OCI-LY3 (cell line): ENCODE data around the gene IGF2BP3.
"Not testable (repeated sequence)": the region's sequence is repeated elsewhere in the genome, so short reads cannot be mapped to it uniquely, and the experiment has no call there.

Experiments
- H2AFZ ChIP-seq: fragments of 200-600, 300-600 bp; shearing (Covaris generic); 2 replicates; pipeline ENCODE4 v1.6.0; 2014; ENCODE audit warnings: antibody characterized with exemption, low read depth, low read length
- H3K27ac ChIP-seq: fragments of 200-600, 300-600 bp; sonication (generic); 2 replicates; pipeline ENCODE4 v1.5.1; 2014; ENCODE audit warnings: mild to moderate bottlenecking, low read length, moderate library complexity, mixed read lengths
- H3K27me3 ChIP-seq: fragments of 200-600, 300-600 bp; sonication (generic); 2 replicates; pipeline ENCODE4 v1.6.1; 2014; ENCODE audit warnings: low read depth, low read length, mixed read lengths
- H3K36me3 ChIP-seq: fragments of 200-600, 300-600 bp; sonication (generic); replicated peaks from 2 replicates; pipeline ENCODE3; 2014; ENCODE audit warnings: low read depth, low read length, mixed read lengths
- H3K4me1 ChIP-seq: fragments of 300-600, 200-600 bp; sonication (generic); 2 replicates; pipeline ENCODE4 v1.6.1; 2014; ENCODE audit warnings: low read length, mixed read lengths
- H3K4me2 ChIP-seq: fragments of 200-600, 300-600 bp; sonication (generic); 2 replicates; pipeline ENCODE4 v1.6.1; 2014; ENCODE audit warnings: low read length, mixed read lengths
- H3K4me3 ChIP-seq: fragments of 300-600, 200-600 bp; sonication (generic); 2 replicates; pipeline ENCODE4 v1.5.1; 2014; ENCODE audit warnings: antibody characterized with exemption, mild to moderate bottlenecking, low read length, moderate library complexity
- H3K79me2 ChIP-seq: fragments of 300-600, 200-600 bp; shearing (Covaris generic); 2 replicates; pipeline ENCODE4 v1.6.1; 2014; ENCODE audit warnings: mild to moderate bottlenecking, low read length, mixed read lengths
- H3K9ac ChIP-seq: fragments of 300-600, 200-600 bp; shearing (Covaris generic); 2 replicates; pipeline ENCODE4 v1.6.0; 2014; ENCODE audit warnings: mild to moderate bottlenecking, low read length, moderate library complexity
- H3K9me3 ChIP-seq: fragments of 200-600, 300-600 bp; shearing (Covaris generic); 2 replicates; pipeline ENCODE4 v1.6.1; 2014; ENCODE audit warnings: low read length, mixed read lengths; ENCODE audit not compliant: insufficient read depth
- H4K20me1 ChIP-seq: fragments of 200-600, 300-600 bp; sonication (generic); 2 replicates; pipeline ENCODE4 v1.6.1; 2016; ENCODE audit warnings: low read length, mixed read lengths; ENCODE audit not compliant: insufficient read depth
- CTCF ChIP-seq: fragments of 200-600, 300-600 bp; sonication (generic); IDR thresholded peaks from 2 replicates; pipeline ENCODE4 v1.5.1; 2014; ENCODE audit warnings: antibody characterized with exemption, low read length, low read depth
- EZH2phosphoT487 ChIP-seq: fragments of 200-600 bp; shearing (Covaris generic); IDR thresholded peaks from 2 replicates; pipeline ENCODE4 v1.6.1; 2018; ENCODE audit warnings: antibody characterized with exemption, mixed run types, low read depth

Gene IGF2BP3

GRCh38 chr7:23332910-23333612, 137.2 kb downstream of the IGF2BP3 start:
- Histone ChIP-seq H4K20me1 (no peaks in the 10 kb centered on the region), H3K4me1 (peaks cover 4% of the 10 kb centered on the region; the same call in 1 of the 2 replicates), H3K36me3 (peaks cover 44% of the 10 kb centered on the region), H3K27me3 (no peaks in the 10 kb centered on the region), H3K4me3 (no peak overlapping the region), H3K9ac (no peak overlapping the region), H2AFZ (no peak overlapping the region), H3K79me2 (no peaks in the 10 kb centered on the region), H3K9me3 (no peaks in the 10 kb centered on the region), H3K27ac (no peak overlapping the region), H3K4me2 (no peak overlapping the region)
- no peak for TF ChIP-seq EZH2phosphoT487
- TF ChIP-seq CTCF: no peak

GRCh38 chr7:23332193-23332592, 138.1 kb downstream of the IGF2BP3 start:
- no peak overlapping the region for H3K9ac ChIP-seq
- TF ChIP-seq EZH2phosphoT487 (no peak), CTCF (no peak)

DNA sequence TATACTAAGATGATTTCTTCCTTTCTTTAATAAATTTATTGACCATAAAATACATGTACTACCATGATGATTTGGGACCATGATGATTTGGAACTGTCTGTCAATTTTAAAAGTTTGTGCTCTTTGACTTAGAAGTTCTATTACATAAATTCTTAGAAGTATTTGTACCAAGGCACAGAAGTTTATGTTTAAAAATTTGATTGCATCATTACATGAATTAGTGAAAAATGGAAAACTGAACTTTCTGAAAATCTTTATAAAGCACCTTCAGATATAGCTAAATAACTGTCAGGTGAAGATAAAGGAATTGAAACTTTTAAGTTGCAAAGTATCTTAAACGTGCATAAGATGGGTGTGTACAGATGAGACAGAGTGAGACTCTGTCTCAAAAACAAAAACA, 139.2 kb downstream of the IGF2BP3 start:
- H3K27ac ChIP-seq: no peak overlapping the region
- no peak overlapping the region for H2AFZ ChIP-seq
- H3K9me3 ChIP-seq: no peaks in the 10 kb centered on the region
- no peak overlapping the region for H3K4me3 ChIP-seq
- H4K20me1 ChIP-seq: no peaks in the 10 kb centered on the region
- no peaks in the 10 kb centered on the region for H3K27me3 ChIP-seq
- peaks cover 4% of the 10 kb centered on the region; the same call in 1 of the 2 replicates for H3K4me1 ChIP-seq
- H3K4me2 ChIP-seq: no peak overlapping the region
- no peak overlapping the region for H3K9ac ChIP-seq
- no peak for TF ChIP-seq EZH2phosphoT487
- TF ChIP-seq CTCF: no peak
- H3K79me2 ChIP-seq: no peaks in the 10 kb centered on the region
- H3K36me3 ChIP-seq: peaks cover 47% of the 10 kb centered on the region

More at GRCh38 chr7:23332193-23332592, 138.1 kb downstream of the IGF2BP3 start:
- Histone ChIP-seq H3K9me3 (no peaks in the 10 kb centered on the region), H2AFZ (no peak overlapping the region), H3K4me1 (peaks cover 4% of the 10 kb centered on the region; the same call in 1 of the 2 replicates), H3K4me2 (no peak overlapping the region), H4K20me1 (no peaks in the 10 kb centered on the region), H3K4me3 (no peak overlapping the region), H3K27me3 (no peaks in the 10 kb centered on the region), H3K27ac (no peak overlapping the region), H3K79me2 (no peaks in the 10 kb centered on the region), H3K36me3 (peaks cover 50% of the 10 kb centered on the region)

GRCh38 chr7:23315366-23315765, 154.9 kb downstream of the IGF2BP3 start:
- H3K9ac ChIP-seq: no peak overlapping the region
- H3K4me2 ChIP-seq: no peak overlapping the region
- no peak overlapping the region for H2AFZ ChIP-seq
- H3K4me1 ChIP-seq: no peaks in the 10 kb centered on the region
- no peaks in the 10 kb centered on the region for H3K79me2 ChIP-seq
- TF ChIP-seq CTCF (no peak), EZH2phosphoT487 (no peak)
- no peaks in the 10 kb centered on the region for H4K20me1 ChIP-seq
- no peak overlapping the region for H3K4me3 ChIP-seq
- H3K36me3 ChIP-seq: peaks cover 45% of the 10 kb centered on the region
- no peaks in the 10 kb centered on the region for H3K9me3 ChIP-seq
- no peak overlapping the region for H3K27ac ChIP-seq
- H3K27me3 ChIP-seq: no peaks in the 10 kb centered on the region

GRCh38 chr7:23312141-23312540, 158.2 kb downstream of the IGF2BP3 start:
- H3K4me1 ChIP-seq, H3K9ac ChIP-seq, H2AFZ ChIP-seq, H3K9me3 ChIP-seq, H3K27me3 ChIP-seq, H3K4me3 ChIP-seq, H3K27ac ChIP-seq, H3K4me2 ChIP-seq, H4K20me1 ChIP-seq: not testable (repeated sequence)
- peaks cover 47% of the 10 kb centered on the region for H3K36me3 ChIP-seq
- H3K79me2 ChIP-seq: peaks cover 19% of the 10 kb centered on the region
